Progenitor cell of endocrine pancreas (in vitro differentiated cells): Measurements from ENCODE around the gene CNTNAP2. TPM values are rescaled to one million over a fixed set of nuclear protein-coding genes. Genes with fewer than 3 reads are reported as not detected.

Experiments used
- DNase-seq: peaks from one replicate; pipeline ENCODE4 v3.0.0; 2021; ENCODE audit warnings: low spot score; ENCODE audit not compliant: unreplicated experiment
- H3K27ac Mint-ChIP-seq: 2 replicates; pipeline ENCODE4 v1.8.0; 2021; ENCODE audit warnings: mild to moderate bottlenecking, moderate library complexity, mixed read lengths
- H3K27me3 Mint-ChIP-seq: 2 replicates; pipeline ENCODE4 v1.8.0; 2021; ENCODE audit warnings: mixed read lengths
- H3K36me3 Mint-ChIP-seq: 2 replicates; pipeline ENCODE4 v1.8.0; 2022; ENCODE audit warnings: mixed read lengths; ENCODE audit not compliant: insufficient read depth
- H3K4me1 Mint-ChIP-seq: 2 replicates; pipeline ENCODE4 v1.8.0; 2021; ENCODE audit warnings: low read depth, mixed read lengths
- H3K4me3 Mint-ChIP-seq: 2 replicates; pipeline ENCODE4 v1.8.0; 2021; ENCODE audit warnings: low read depth, mild to moderate bottlenecking, moderate library complexity, mixed read lengths
- H3K9me3 Mint-ChIP-seq: 2 replicates; pipeline ENCODE4 v1.8.0; 2021; ENCODE audit warnings: low read depth, mixed read lengths
- CTCF ChIP-seq: fragments of 200-600 bp; sonication (generic); IDR thresholded peaks from one replicate; pipeline ENCODE4 v1.5.0; 2021; ENCODE audit warnings: antibody characterized with exemption, mild to moderate bottlenecking; ENCODE audit not compliant: unreplicated experiment
- total RNA-seq: library from RNA; stranded (reverse); gene quantifications from 2 replicates; pipeline ENCODE4 v1.2.1, GENCODE V29; 2021

Gene CNTNAP2
- total RNA-seq, 1 donor from 2014 or later, result 6.5 TPM

- Mint-ChIP-seq H3K4me1 (no peaks in the 10 kb centered on the region), H3K4me3 (no peak overlapping the region), H3K27me3 (no peaks in the 10 kb centered on the region), H3K9me3 (peaks cover 36% of the 10 kb centered on the region), H3K27ac (no peak overlapping the region), H3K36me3 (no peaks in the 10 kb centered on the region)
- no peak for TF ChIP-seq CTCF
- no peak for DNase-seq
Observed at GRCh38 chr7:146514304-146514703, 397.7 kb downstream of the CNTNAP2 start.

- Mint-ChIP-seq H3K9me3 (no peaks in the 10 kb centered on the region), H3K27me3 (no peaks in the 10 kb centered on the region)
- TF ChIP-seq CTCF, result no peak
Observed at GRCh38 chr7:146528581-146528980, 412.0 kb downstream of the CNTNAP2 start.

GRCh38 chr7:146539836-146540235 lies 423.2 kb downstream of the CNTNAP2 start:
- Mint-ChIP-seq H3K4me1 (peaks cover 5% of the 10 kb centered on the region), H3K27me3 (peaks cover 2% of the 10 kb centered on the region), H3K27ac (no peak overlapping the region), H3K9me3 (peaks cover 3% of the 10 kb centered on the region), H3K36me3 (no peaks in the 10 kb centered on the region), H3K4me3 (no peak overlapping the region)
- TF ChIP-seq CTCF, result no peak
- no peak for DNase-seq

More at GRCh38 chr7:146528581-146528980, 412.0 kb downstream of the CNTNAP2 start:
- no peaks in the 10 kb centered on the region for H3K36me3 Mint-ChIP-seq
- DNase-seq, result no peak
- H3K4me1 Mint-ChIP-seq, result no peaks in the 10 kb centered on the region
- no peak overlapping the region for H3K27ac Mint-ChIP-seq
- no peak overlapping the region for H3K4me3 Mint-ChIP-seq

GRCh38 chr7:146542101-146542500 lies 425.5 kb downstream of the CNTNAP2 start:
- H3K4me3 Mint-ChIP-seq, result no peak overlapping the region
- TF ChIP-seq CTCF, result no peak
- peaks cover 2% of the 10 kb centered on the region for H3K27me3 Mint-ChIP-seq
- peaks cover 5% of the 10 kb centered on the region for H3K4me1 Mint-ChIP-seq
- no peak overlapping the region for H3K27ac Mint-ChIP-seq
- H3K9me3 Mint-ChIP-seq, result peaks cover 3% of the 10 kb centered on the region
- H3K36me3 Mint-ChIP-seq, result no peaks in the 10 kb centered on the region
- no peak for DNase-seq

GRCh38 chr7:146544748-146545147 lies 428.1 kb downstream of the CNTNAP2 start:
- H3K27ac Mint-ChIP-seq, result no peak overlapping the region
- no peaks in the 10 kb centered on the region for H3K4me1 Mint-ChIP-seq
- peaks cover 2% of the 10 kb centered on the region for H3K9me3 Mint-ChIP-seq
- no peak for TF ChIP-seq CTCF
- peaks cover 2% of the 10 kb centered on the region for H3K27me3 Mint-ChIP-seq
- DNase-seq, result no peak
- H3K36me3 Mint-ChIP-seq, result no peaks in the 10 kb centered on the region
- H3K4me3 Mint-ChIP-seq, result no peak overlapping the region
